ENCODE measurements around the gene MATR3.

MATR3 gene

DNA sequence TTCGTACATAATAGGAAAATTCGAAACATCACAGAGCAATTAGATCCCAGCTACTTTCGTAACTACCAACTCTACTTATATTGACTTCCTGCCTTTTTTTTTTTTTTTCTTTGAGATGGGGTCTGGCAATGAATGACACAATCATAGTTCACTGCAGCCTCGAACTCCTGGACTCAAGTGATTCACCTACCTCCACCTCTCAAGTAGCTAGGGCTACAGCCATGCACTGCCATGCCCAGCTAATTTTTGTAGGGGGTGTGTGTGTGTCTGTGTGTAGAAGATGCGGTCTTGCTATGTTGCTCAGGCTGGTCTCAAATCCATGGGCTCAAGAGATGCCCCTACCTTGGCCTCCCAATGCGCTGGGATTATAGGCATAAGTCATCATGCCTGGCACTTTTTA, 42.3 kb downstream of the MATR3 start:
- no peak for DNase-seq (ENCODE audit: low read depth)
- no peak overlapping the region for H3K4me3 ChIP-seq (ENCODE audit: control insufficient read depth, low read depth, low read length)
- TF ChIP-seq, protein P1, sequence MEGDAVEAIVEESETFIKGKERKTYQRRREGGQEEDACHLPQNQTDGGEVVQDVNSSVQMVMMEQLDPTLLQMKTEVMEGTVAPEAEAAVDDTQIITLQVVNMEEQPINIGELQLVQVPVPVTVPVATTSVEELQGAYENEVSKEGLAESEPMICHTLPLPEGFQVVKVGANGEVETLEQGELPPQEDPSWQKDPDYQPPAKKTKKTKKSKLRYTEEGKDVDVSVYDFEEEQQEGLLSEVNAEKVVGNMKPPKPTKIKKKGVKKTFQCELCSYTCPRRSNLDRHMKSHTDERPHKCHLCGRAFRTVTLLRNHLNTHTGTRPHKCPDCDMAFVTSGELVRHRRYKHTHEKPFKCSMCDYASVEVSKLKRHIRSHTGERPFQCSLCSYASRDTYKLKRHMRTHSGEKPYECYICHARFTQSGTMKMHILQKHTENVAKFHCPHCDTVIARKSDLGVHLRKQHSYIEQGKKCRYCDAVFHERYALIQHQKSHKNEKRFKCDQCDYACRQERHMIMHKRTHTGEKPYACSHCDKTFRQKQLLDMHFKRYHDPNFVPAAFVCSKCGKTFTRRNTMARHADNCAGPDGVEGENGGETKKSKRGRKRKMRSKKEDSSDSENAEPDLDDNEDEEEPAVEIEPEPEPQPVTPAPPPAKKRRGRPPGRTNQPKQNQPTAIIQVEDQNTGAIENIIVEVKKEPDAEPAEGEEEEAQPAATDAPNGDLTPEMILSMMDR (IDR thresholded peaks at IDR 0.05; ENCODE audit: control insufficient read depth, insufficient read depth, low read depth, low read length, missing control alignments): no peak

- no peak for DNase-seq (ENCODE audit: low read depth)
- no peak overlapping the region for H3K4me3 ChIP-seq (ENCODE audit: control insufficient read depth, low read depth, low read length)
- TF ChIP-seq, protein P1 (IDR thresholded peaks at IDR 0.05; ENCODE audit: control insufficient read depth, insufficient read depth, low read depth, low read length, missing control alignments): no peak
Observed at GRCh38 chr5:139340051-139340450, 46.5 kb downstream of the MATR3 start.

DNA sequence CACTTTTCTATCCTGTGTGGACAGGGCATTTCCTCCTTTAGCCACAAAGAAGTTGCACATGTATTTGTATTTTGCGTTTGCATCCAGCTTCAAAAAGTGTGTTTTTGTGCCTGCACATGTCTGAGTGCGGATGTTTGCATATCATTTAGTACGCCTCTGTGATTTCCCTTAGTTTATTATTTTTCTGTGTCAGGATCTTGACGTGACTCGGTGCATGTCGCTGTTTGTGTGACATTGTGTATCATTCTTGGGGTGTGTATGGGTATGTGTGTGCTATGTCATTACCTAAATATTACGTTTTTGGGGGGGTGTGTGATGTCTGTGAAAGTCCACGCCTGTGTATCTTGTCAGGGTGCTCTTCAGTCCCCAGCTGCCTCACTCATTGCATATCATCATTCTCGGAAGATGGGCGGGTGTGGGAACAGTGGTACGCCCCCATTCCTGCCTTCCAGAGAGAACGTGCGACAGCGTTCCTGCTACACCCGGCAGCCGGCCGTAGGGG, 47.7 kb downstream of the MATR3 start:
- peak overlapping the region; percentile 75 for H3K4me3 ChIP-seq (ENCODE audit: control insufficient read depth, low read depth, low read length)
- DNase-seq (ENCODE audit: low read depth): no peak
- TF ChIP-seq, protein P1 (IDR thresholded peaks at IDR 0.05; ENCODE audit: control insufficient read depth, insufficient read depth, low read depth, low read length, missing control alignments): no peak

- H3K4me3 ChIP-seq (ENCODE audit: control insufficient read depth, low read depth, low read length): peak within 1 kb of the TSS; percentile 75
- TF ChIP-seq, protein P1 (IDR thresholded peaks at IDR 0.05; ENCODE audit: control insufficient read depth, insufficient read depth, low read depth, low read length, missing control alignments): peak; percentile 77
- DNase-seq (ENCODE audit: low read depth): peak; percentile 86
Observed at GRCh38 chr5:139341689-139342422, 48.3 kb downstream of the MATR3 start, which contains the start of gene PAIP2. TSS of gene PAIP2 (plus strand) at chr5:139341854. CDS start at chr5:139363785, 21,931 bp downstream.

GRCh38 chr5:139342423-139342723, 48.8 kb downstream of the MATR3 start:
- TF ChIP-seq, protein P1 (IDR thresholded peaks at IDR 0.05; ENCODE audit: control insufficient read depth, insufficient read depth, low read depth, low read length, missing control alignments): no peak
- H3K4me3 ChIP-seq (ENCODE audit: control insufficient read depth, low read depth, low read length): peak overlapping the region; percentile 75
- no peak for DNase-seq (ENCODE audit: low read depth)

- TF ChIP-seq, protein P1 (IDR thresholded peaks at IDR 0.05; ENCODE audit: control insufficient read depth, insufficient read depth, low read depth, low read length, missing control alignments): no peak
- no peak for DNase-seq (ENCODE audit: low read depth)
Observed at GRCh38 chr5:139343476-139343875, 49.9 kb downstream of the MATR3 start.

More at GRCh38 chr5:139343476-139343875, 49.9 kb downstream of the MATR3 start:
- H3K4me3 ChIP-seq (ENCODE audit: control insufficient read depth, low read depth, low read length): peak overlapping the region; percentile 75

All from AG09309 (cell line).